ENCODE measurements around the gene ARMS2.

Gene ARMS2

DNA sequence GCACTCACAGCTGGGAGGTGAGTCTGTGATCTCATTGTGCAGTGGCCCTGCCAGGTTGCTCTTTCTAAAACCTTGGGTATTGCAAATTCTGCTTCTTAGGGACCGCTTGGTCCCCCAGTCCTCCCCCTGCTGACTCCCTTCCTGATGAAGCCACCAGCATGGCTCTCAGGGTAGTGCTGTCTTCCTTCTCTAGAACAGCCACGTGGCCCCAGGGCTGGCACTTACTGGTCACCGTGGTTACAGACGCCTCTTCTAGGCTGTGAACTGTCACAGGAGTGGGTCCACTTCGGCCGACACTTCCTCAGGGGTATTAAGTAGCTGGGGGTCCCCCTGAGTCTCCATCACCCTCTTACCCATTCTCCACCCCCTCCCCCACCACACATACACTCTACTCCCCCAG, 4.2 kb downstream of the ARMS2 start:
- Histone ChIP-seq H3K4me1 (ENCODE audit: insufficient read depth, low read length, severe bottlenecking) (no peaks in the 10 kb centered on the region), H4K20me1 (ENCODE audit: insufficient read depth, low read length) (no peaks in the 10 kb centered on the region), H3K9ac (ENCODE audit: low read length) (no peak overlapping the region), H3K9me3 (ENCODE audit: low read length) (no peaks in the 10 kb centered on the region), H3K36me3 (ENCODE audit: insufficient read depth, low read length) (no peaks in the 10 kb centered on the region), H3K4me2 (ENCODE audit: low read length) (no peak overlapping the region), H3K27me3 (ENCODE audit: insufficient read depth, low read length) (no peaks in the 10 kb centered on the region; the same call in 1 of the 2 replicates), H3K27ac (ENCODE audit: low read depth, low read length, poor library complexity, severe bottlenecking) (no peak overlapping the region), H3K79me2 (ENCODE audit: insufficient read depth, low read length) (no peaks in the 10 kb centered on the region), H2AFZ (ENCODE audit: low read length) (no peak overlapping the region), H3K4me3 (ENCODE audit: low read depth, low read length, poor library complexity, severe bottlenecking) (no peak overlapping the region), H3F3A (ENCODE audit: insufficient read depth, low read length) (no peaks in the 10 kb centered on the region), H3K9me2 (ENCODE audit: low read depth, low read length) (no peaks in the 10 kb centered on the region)
- TF ChIP-seq EZH2 (IDR thresholded peaks at IDR 0.05; ENCODE audit: borderline replicate concordance, low read length): no peak
- TF ChIP-seq, protein P1, sequence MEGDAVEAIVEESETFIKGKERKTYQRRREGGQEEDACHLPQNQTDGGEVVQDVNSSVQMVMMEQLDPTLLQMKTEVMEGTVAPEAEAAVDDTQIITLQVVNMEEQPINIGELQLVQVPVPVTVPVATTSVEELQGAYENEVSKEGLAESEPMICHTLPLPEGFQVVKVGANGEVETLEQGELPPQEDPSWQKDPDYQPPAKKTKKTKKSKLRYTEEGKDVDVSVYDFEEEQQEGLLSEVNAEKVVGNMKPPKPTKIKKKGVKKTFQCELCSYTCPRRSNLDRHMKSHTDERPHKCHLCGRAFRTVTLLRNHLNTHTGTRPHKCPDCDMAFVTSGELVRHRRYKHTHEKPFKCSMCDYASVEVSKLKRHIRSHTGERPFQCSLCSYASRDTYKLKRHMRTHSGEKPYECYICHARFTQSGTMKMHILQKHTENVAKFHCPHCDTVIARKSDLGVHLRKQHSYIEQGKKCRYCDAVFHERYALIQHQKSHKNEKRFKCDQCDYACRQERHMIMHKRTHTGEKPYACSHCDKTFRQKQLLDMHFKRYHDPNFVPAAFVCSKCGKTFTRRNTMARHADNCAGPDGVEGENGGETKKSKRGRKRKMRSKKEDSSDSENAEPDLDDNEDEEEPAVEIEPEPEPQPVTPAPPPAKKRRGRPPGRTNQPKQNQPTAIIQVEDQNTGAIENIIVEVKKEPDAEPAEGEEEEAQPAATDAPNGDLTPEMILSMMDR (IDR thresholded peaks at IDR 0.05; ENCODE audit: low read length): no peak

DNA sequence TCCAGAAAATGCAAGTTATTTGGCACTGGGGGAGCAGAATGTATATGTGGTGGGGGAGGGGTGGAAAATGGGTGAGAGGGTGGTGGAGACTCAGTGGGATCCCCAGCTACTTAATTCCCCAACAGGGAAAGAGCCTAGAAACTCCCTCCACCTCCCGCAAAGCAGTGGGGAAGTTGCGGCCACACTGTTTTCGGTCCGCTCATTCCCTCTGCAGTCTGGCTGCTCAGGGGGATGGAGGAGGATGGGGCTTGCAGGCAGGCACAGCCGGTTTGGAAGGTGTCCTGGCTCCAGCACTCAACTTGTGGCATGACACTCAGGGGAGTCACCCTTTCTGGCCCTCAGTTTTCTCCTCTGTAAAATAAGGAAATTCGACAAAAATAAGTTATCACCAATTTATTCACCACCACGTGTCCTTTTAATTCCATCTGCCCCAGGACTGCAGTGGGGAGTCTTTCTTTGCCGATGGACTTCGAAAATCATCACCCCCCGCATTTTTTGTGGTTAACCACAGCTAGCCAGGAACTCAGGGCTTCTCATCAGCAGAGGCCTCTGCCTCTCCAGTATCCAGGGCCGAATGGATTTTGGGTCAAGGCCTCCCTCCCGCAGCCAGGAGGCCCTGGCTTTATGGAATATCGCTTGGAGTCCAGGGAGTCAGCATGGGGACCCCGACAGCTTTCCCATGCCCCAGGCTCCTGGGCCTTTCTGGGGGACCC, 5.3 kb downstream of the ARMS2 start:
- Histone ChIP-seq H3K4me1 (ENCODE audit: insufficient read depth, low read length, severe bottlenecking) (no peaks in the 10 kb centered on the region), H3K4me2 (ENCODE audit: low read length) (no peak overlapping the region), H3K27me3 (ENCODE audit: insufficient read depth, low read length) (no peaks in the 10 kb centered on the region; the same call in 1 of the 2 replicates), H4K20me1 (ENCODE audit: insufficient read depth, low read length) (no peaks in the 10 kb centered on the region), H2AFZ (ENCODE audit: low read length) (no peak overlapping the region), H3F3A (ENCODE audit: insufficient read depth, low read length) (no peaks in the 10 kb centered on the region), H3K9me3 (ENCODE audit: low read length) (no peaks in the 10 kb centered on the region), H3K9ac (ENCODE audit: low read length) (no peak overlapping the region), H3K4me3 (ENCODE audit: low read depth, low read length, poor library complexity, severe bottlenecking) (no peak overlapping the region), H3K36me3 (ENCODE audit: insufficient read depth, low read length) (no peaks in the 10 kb centered on the region), H3K27ac (ENCODE audit: low read depth, low read length, poor library complexity, severe bottlenecking) (no peak overlapping the region), H3K9me2 (ENCODE audit: low read depth, low read length) (no peaks in the 10 kb centered on the region), H3K79me2 (ENCODE audit: insufficient read depth, low read length) (no peaks in the 10 kb centered on the region)
- TF ChIP-seq, protein P1 (IDR thresholded peaks at IDR 0.05; ENCODE audit: low read length): no peak
- TF ChIP-seq EZH2 (IDR thresholded peaks at IDR 0.05; ENCODE audit: borderline replicate concordance, low read length): no peak

GRCh38 chr10:122460891-122461293, 6.4 kb downstream of the ARMS2 start:
- Histone ChIP-seq H3K79me2 (ENCODE audit: insufficient read depth, low read length) (no peaks in the 10 kb centered on the region), H3K27me3 (ENCODE audit: insufficient read depth, low read length) (no peaks in the 10 kb centered on the region), H3K9ac (ENCODE audit: low read length) (no peak overlapping the region), H3K9me2 (ENCODE audit: low read depth, low read length) (no peaks in the 10 kb centered on the region), H2AFZ (ENCODE audit: low read length) (no peak overlapping the region), H3K9me3 (ENCODE audit: low read length) (no peaks in the 10 kb centered on the region), H3K4me3 (ENCODE audit: low read depth, low read length, poor library complexity, severe bottlenecking) (no peak overlapping the region), H3K27ac (ENCODE audit: low read depth, low read length, poor library complexity, severe bottlenecking) (no peak overlapping the region), H3K36me3 (ENCODE audit: insufficient read depth, low read length) (no peaks in the 10 kb centered on the region), H3K4me1 (ENCODE audit: insufficient read depth, low read length, severe bottlenecking) (no peaks in the 10 kb centered on the region), H3K4me2 (ENCODE audit: low read length) (no peak overlapping the region), H4K20me1 (ENCODE audit: insufficient read depth, low read length) (no peaks in the 10 kb centered on the region), H3F3A (ENCODE audit: insufficient read depth, low read length) (no peaks in the 10 kb centered on the region)
- TF ChIP-seq, protein P1 (IDR thresholded peaks at IDR 0.05; ENCODE audit: low read length): no peak
- TF ChIP-seq EZH2 (IDR thresholded peaks at IDR 0.05; ENCODE audit: borderline replicate concordance, low read length): no peak

Data from OCI-LY1 (cell line).